ENCODE data around the gene ADGRF1.

Gene ADGRF1

DNA sequence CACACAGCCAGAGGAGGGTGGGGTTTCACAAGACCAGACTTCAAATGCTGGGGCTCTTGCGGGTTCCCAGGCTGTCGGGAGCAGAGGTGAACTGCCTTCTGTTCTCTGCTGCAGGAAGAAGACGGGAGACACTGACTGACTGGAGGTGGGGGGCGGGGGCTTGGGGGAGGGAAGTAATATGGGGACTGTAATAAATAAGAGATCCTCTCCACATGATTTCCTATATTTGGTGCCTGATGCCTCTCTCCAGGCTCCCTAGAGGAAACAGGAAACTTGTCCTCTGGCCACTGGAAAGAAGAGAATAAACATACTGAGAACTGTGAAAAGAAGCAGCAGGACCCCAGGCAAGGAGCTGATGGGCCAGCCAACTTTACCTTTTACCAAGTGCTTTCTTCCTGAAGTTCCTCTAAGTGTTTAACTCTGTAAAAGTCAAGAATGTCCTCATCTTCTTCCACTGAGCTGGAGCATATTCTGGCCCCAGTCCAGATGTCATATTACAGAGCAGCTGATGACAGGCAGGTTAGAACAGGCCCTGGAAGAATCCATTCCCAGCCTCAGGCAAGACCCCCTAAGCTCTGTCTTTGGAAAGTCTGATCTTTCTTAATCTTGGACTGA lies 87.2 kb downstream of the ADGRF1 start:
- H3K27ac Mint-ChIP-seq, result no peak overlapping the region
- H3K4me3 Mint-ChIP-seq, result no peak overlapping the region
- ATAC-seq (no peak), DNase-seq (ENCODE audit: low spot score in 2 of 2) (no peak)
- no peaks in the 10 kb centered on the region for H3K9me3 Mint-ChIP-seq
- H3K36me3 Mint-ChIP-seq, result no peaks in the 10 kb centered on the region
- no peaks in the 10 kb centered on the region for H3K4me1 Mint-ChIP-seq

DNA sequence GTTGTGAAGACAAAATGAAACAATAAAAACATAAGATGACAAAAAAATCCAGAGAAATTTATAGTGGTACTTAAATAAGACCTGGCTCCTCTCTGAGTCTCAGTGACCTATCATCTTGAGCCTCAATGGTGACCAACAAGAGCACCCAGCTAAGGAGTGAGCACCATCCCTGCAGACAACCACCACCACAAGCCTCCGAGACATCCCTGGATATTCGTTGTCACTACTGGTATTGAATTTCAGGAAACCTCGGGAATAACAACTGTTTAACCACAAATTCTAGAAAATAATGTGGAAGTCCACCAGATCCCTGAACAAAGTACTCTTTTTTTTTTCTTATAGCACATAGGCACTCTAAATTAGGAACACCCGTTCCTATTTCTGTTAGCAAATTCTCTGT lies 88.2 kb downstream of the ADGRF1 start:
- Mint-ChIP-seq H3K4me3 (no peak overlapping the region), H3K4me1 (no peaks in the 10 kb centered on the region), H3K36me3 (no peaks in the 10 kb centered on the region), H3K27ac (no peak overlapping the region), H3K9me3 (no peaks in the 10 kb centered on the region)
- no peak for DNase-seq (ENCODE audit: low spot score in 2 of 2)
- no peak for ATAC-seq

DNA sequence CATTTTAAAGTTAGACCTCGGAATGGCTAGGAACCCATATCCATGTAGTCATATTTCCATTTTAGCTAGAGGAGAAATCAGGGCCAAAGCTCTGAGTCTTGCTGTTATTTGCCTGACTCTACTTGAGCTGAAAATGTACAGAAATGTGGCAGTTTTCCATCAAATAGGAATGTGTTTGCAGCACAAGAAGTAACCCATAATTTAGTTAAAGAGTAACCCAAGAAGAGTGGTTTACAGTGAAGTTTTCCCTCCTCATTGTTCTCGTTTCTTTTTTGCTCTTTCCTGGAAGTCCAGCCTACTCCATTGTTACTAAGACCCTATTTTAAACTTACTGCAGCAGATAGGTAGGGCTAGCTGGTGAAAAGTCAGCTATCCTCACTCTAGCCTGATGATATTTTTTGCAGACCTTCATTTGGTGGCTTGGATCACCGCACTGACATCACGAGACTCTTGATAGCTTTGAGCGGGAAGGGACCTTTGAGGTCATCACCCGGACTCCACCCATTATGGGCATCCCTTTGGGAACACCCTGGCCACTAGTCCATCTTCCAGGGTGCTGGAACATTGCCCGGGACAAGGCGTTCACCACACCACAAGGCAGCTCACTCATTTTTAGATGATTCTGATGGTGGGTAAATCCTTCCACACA lies 92.4 kb downstream of the ADGRF1 start:
- DNase-seq (ENCODE audit: low spot score in 2 of 2), result no peak
- no peak for ATAC-seq

DNA sequence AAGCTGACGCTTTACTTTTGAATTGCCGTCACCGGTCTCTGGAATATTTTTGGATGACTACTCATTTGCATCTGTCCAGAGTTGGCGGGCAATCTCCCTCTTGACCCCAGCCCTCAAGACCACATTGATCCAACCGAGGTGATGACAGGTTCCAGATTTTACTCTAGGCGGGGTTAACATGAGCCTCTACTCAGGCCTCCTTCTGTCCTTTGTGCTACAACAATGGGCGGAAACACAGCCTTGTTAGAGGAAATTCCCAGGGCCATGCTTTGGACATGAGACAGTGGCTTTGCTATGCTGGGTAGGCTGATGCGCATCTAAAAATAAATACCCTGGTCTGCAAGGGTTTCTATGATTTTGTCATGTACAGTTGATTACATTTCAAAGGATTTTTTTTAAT lies 93.4 kb downstream of the ADGRF1 start:
- Mint-ChIP-seq H3K4me3 (no peak overlapping the region), H3K36me3 (no peaks in the 10 kb centered on the region), H3K4me1 (no peaks in the 10 kb centered on the region), H3K27ac (no peak overlapping the region), H3K9me3 (no peaks in the 10 kb centered on the region)
- ATAC-seq (no peak), DNase-seq (ENCODE audit: low spot score in 2 of 2) (no peak)

More for the DNA sequence above, 92.4 kb downstream of the ADGRF1 start:
- Mint-ChIP-seq H3K4me1 (no peaks in the 10 kb centered on the region), H3K27ac (no peak overlapping the region), H3K4me3 (no peak overlapping the region), H3K9me3 (no peaks in the 10 kb centered on the region), H3K36me3 (no peaks in the 10 kb centered on the region)

All from stimulated activated effector memory CD8-positive, alpha-beta T cell treated with anti-CD3 and anti-CD28 coated beads, Interleukin-12 subunit alpha, Interleukin-12 subunit beta, amount 100 ng/mL, for 72 hours (primary cell).